Heart right ventricle (tissue), 16 donors: ENCODE data around the gene RENBP. TPM values are rescaled to one million over a fixed set of nuclear protein-coding genes. Genes with fewer than 3 reads are reported as not detected.

ENCODE experiments used
- ATAC-seq, 8 donors: fragments of 200-7000 bp; cut with Tn5 transposase; one replicate each; pipeline ENCODE4 v1.9.1; 2020; ENCODE audit warnings: mild to moderate bottlenecking in 8 of 8, moderate library complexity in 8 of 8, moderate number of reproducible peaks in 1 of 8
- DNase-seq, 2 donors: peaks; one replicate each; pipeline ENCODE4 v3.0.0-alpha.2; 2020
- H3K27ac ChIP-seq, 10 donors: fragments of 200-600 bp; sonication (generic) in 2 of 10; one replicate each; pipeline versions ENCODE4 v1.5.0 to v1.8.0; 2020 to 2022; ENCODE audit warnings: mild to moderate bottlenecking in 3 of 10
- H3K27me3 ChIP-seq, 7 donors: fragments of 200-600 bp; one replicate each; pipeline ENCODE4 v1.8.0; 2021 to 2022; ENCODE audit warnings: mild to moderate bottlenecking in 2 of 7
- H3K36me3 ChIP-seq, 9 donors: fragments of 200-600 bp; sonication (generic) in 1 of 9; one replicate each; pipeline versions ENCODE4 v1.5.0 to v1.8.0; 2020 to 2022; ENCODE audit warnings: mild to moderate bottlenecking in 2 of 9
- H3K4me1 ChIP-seq, 9 donors: fragments of 200-600 bp; sonication (generic) in 1 of 9; one replicate each; pipeline versions ENCODE4 v1.5.0 to v1.8.0; 2020 to 2022; ENCODE audit warnings: mild to moderate bottlenecking in 4 of 9
- H3K4me3 ChIP-seq, 10 donors: fragments of 200-600 bp; sonication (generic) in 2 of 10; one replicate each; pipeline versions ENCODE4 v1.5.0 to v1.8.0; 2020 to 2022; ENCODE audit warnings: mild to moderate bottlenecking in 7 of 10, moderate library complexity in 2 of 10
- H3K9me3 ChIP-seq, 11 donors: fragments of 200-600 bp in 10 of 11; sonication (generic) in 2 of 11; one replicate each; pipeline versions ENCODE4 v1.5.0 to v1.8.0; 2013 to 2022; ENCODE audit warnings: mild to moderate bottlenecking in 2 of 11, control low read depth in 1 of 11, moderate library complexity in 1 of 11
- CTCF ChIP-seq, 9 donors: fragments of 200-600 bp; sonication (generic) in 2 of 9; IDR thresholded peaks; one replicate each; pipeline versions ENCODE4 v1.5.0 to v1.8.0; 2021 to 2022; ENCODE audit warnings: antibody characterized with exemption in 9 of 9, mild to moderate bottlenecking in 5 of 9, moderate library complexity in 1 of 9
- WGBS, 2 donors: extraction: QIAGEN DNeasy Blood & Tissue Kit; methylation state at CpG; one replicate each; pipeline ENCODE4 v1.1.7; 2013; ENCODE audit warnings: inconsistent platforms in 1 of 2; 5-methylcytosine and 5-hydroxymethylcytosine counted together
- intact Hi-C, 10 donors: fragments of 100-400 bp; cut with DNase I; formaldehyde crosslinking; loops; one replicate each; pipeline versions ENCODE4 v1.11.1 to v1.14.2; 2022
- polyA plus RNA-seq, 2 donors: library from polyadenylated mRNA; stranded (reverse); fragments of 200-250 nt; gene quantifications; one replicate each; pipeline ENCODE4 v1.2.3, GENCODE V29; 2013
- total RNA-seq, 10 donors: library from RNA; stranded (reverse); fragmentation: NEBNext Ultra II Directional in 3 of 10; extraction: Animal tissue kit (Norgen Biotek cat#: 25700) in 3 of 10; gene quantifications; one replicate each; pipeline versions ENCODE4 v1.2.1 to v1.2.4, GENCODE V29; 2021 to 2023
- donor health status: Arrhythmogenic right ventricular cardiomyopathy.
- donor health status: ischemic (EF 13 %, LVEDD 7.1; RV severe dilation, severe dysfunction).
- donor health status: healthy with polysubstance abuse.
- donor health status: DM: no; HTN: yes; CAD: no.
- donor health status: DM: no; HTN: no; CAD: no.
- donor health status: ischemic (EF 25% LVEDD 6.9; RV normal size, moderate dysfunction).
- donor health status: ischemic (EF 25% LVEDD 5.7; RV mildly dilated, moderate dysfunction).
- donor health status: healthy.
- donor health status: DM: yes; HTN: yes; CAD: no.
- donor health status: Ischemic cardiomyopathy.
- donor health status: ischemic (EF 35%, LVEDD 5.7; RV mildly dilated, moderate dysfunction).
- donor health status: nonischemic (EF 11% LVEDD 7.7; RV severe dilation, severe dysfunction).
- donor health status: DM: yes; HTN: yes; CAD: no.
- donor health status: PGD.
- donor health status: ischemic (EF 29% LVEDD 5.4; RV normal size, mild dysfunction).
- donor health status: nonischemic (EF 23%, LVEDD 6.1; RV moderate dilation, normal function).

RENBP gene
- total and polyA plus RNA-seq, 12 donors = 6.0 to 17.0 (median 9.6) TPM

GRCh38 chrX:153909024-153909979 is 35.1 kb downstream of the RENBP start:
- Histone ChIP-seq H3K4me1 (peaks cover 0 to 7% (median 0%) of the 10 kb centered on the region in 9 donors), H3K36me3 (peaks cover 0 to 60% (median 0%) of the 10 kb centered on the region in 9 donors), H3K4me3 (no peak overlapping the region), H3K9me3 (no peaks in the 10 kb centered on the region), H3K27ac (no peak overlapping the region), H3K27me3 (peaks cover 0 to 65% (median 0%) of the 10 kb centered on the region in 7 donors)
- no peak for TF ChIP-seq CTCF (IDR thresholded peaks at IDR 0.05)
- 64 to 69% methylated on average over 29 to 37 of the region's 37 CpGs for WGBS, 2 donors
- intact Hi-C loops = no loop called here
- ATAC-seq = peak in 6 of 8 donors; percentile 11 to 42 (median 20)
- DNase-seq = no peak

GRCh38 chrX:153908219-153908860 is 36.1 kb downstream of the RENBP start:
- H3K36me3 ChIP-seq = peaks cover 0 to 50% (median 0%) of the 10 kb centered on the region in 9 donors
- H3K4me1 ChIP-seq = peaks cover 0 to 12% (median 5%) of the 10 kb centered on the region in 9 donors
- ATAC-seq (no peak), DNase-seq (no peak)
- intact Hi-C loops = no loop called here
- H3K27me3 ChIP-seq = peaks cover 0 to 60% (median 0%) of the 10 kb centered on the region in 7 donors
- H3K9me3 ChIP-seq = no peaks in the 10 kb centered on the region
- 91 to 92% methylated on average over 18 to 23 of the region's 23 CpGs for WGBS, 2 donors
- TF ChIP-seq CTCF (IDR thresholded peaks at IDR 0.05) = no peak
- H3K4me3 ChIP-seq = no peak overlapping the region
- no peak overlapping the region for H3K27ac ChIP-seq

- peaks cover 0 to 42% (median 0%) of the 10 kb centered on the region in 9 donors for H3K36me3 ChIP-seq
Observed at GRCh38 chrX:153907456-153907855, 37.0 kb downstream of the RENBP start.

More at GRCh38 chrX:153907456-153907855, 37.0 kb downstream of the RENBP start:
- 85 to 86% methylated on average over 11 to 12 of the region's 12 CpGs for WGBS, 2 donors
- Histone ChIP-seq H3K27me3 (peaks cover 0 to 51% (median 0%) of the 10 kb centered on the region in 7 donors), H3K9me3 (no peaks in the 10 kb centered on the region), H3K27ac (no peak overlapping the region), H3K4me3 (no peak overlapping the region), H3K4me1 (peaks cover 0 to 15% (median 10%) of the 10 kb centered on the region in 9 donors)
- no peak for TF ChIP-seq CTCF (IDR thresholded peaks at IDR 0.05)
- intact Hi-C loops = no loop called here
- DNase-seq = no peak
- ATAC-seq = no peak
